T-helper 22 cell (primary cell): ENCODE measurements around the gene A1CF.
"Not testable (repeated sequence)": the region's sequence is repeated elsewhere in the genome, so short reads cannot be mapped to it uniquely, and the experiment has no call there.

Experiments used
- DNase-seq: peaks from one replicate; pipeline ENCODE4 v3.0.0-alpha.2; 2020; ENCODE audit warnings: low read depth

The A1CF gene

DNA sequence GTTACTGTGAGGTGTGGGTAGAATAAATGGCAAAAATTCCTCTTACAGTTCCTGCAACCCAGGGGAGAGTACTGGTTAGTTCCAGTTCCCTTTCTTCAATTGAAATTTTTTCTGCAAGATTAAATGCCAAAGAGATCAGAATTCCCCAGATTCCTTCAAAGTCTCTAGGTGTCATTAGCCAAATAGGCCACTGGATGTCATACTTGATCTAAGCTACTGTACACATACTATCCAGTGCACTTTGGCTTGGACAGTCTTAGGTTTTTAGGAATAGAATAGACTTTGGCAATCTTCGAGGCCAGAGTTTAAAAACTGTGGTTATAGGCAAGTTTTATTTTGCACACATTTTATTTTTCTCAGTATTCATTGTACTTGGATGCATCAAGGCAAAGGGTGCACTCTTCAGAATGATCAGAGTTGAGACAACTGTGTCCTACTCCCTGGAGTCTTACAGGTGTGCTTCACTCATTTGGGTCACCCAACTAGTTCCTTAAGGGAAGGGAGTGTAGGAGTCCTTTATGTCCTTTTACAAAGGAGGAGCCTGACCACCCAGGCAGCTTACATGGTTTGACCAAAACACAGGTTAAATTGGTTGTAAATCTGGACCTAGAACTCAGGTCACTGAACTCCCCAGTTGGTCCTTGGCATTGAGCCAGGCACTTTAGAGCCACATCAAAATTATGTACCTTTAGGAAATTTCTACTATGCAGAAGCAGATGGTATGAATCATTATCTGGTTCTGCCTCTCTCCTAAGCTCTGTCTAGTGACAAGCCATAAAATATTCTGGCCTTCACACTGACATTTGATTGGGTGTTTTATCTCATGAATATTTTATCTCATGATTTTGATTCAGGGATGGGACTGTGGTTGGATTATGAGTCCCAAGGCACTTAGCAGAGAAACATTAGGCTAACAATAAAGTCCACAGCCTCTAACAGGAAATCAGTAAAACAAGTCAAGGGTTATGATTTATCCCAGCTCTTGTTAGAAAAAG, 96.2 kb downstream of the A1CF start:
- DNase-seq: no peak

DNA sequence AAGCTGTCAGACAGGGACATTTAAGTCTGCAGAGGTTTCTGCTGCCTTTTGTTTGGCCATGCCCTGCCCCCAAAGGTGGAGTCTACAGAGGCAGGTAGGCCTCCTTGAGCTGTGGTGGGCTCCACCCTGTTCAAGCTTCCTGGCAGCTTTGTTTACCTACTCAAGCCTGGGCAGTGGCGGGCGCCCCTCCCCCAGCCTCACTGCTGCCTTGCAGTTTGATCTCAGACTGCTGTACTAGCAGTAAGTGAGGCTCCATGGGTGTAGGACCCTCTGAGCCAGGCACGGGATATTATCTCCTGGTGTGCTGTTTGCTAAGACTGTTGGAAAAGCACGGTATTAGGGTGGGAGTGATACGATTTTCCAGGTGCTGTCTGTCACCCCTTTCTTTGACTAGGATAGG, 97.5 kb downstream of the A1CF start:
- not testable (repeated sequence) for DNase-seq

DNA sequence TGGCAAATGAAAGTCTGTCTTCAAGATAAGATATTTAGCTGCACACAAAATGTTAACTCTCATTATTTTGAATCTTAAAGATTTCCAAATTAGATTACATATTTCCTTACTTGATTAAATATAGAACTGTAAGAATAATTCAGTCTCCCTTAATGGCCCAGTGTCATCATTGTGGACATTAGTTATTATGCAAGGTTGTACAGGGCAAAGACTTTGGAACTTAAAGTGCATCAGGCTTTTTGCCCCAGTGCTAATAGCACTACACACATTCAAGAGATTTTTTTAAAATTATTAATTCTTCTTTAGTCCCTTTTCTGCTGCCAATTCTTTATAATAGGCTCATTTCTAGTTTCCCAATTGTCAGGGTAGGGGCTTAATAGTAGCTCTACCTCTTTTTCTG, 103.4 kb downstream of the A1CF start:
- DNase-seq: not testable (repeated sequence)

GRCh38 chr10:50780036-50780435, 105.4 kb downstream of the A1CF start:
- DNase-seq: not testable (repeated sequence)

DNA sequence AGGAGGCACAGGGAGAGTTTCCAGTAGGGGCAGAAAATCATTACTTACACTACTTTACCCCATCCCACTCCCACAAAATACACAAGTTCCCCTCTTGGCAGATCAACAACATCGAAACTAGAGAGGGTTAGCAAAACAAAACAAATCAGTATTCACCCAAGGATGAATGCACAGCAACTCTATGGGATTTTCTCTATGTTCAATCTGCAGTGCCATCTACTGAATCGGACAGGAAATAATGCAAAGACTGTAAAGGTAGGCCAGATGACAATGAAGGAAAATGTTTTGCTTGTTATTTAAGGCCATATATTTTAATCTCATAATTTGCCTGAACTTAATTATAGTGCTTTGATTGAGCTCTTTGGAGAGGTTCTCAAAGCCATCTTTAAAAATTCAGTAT, 110.6 kb downstream of the A1CF start:
- not testable (repeated sequence) for DNase-seq

DNA sequence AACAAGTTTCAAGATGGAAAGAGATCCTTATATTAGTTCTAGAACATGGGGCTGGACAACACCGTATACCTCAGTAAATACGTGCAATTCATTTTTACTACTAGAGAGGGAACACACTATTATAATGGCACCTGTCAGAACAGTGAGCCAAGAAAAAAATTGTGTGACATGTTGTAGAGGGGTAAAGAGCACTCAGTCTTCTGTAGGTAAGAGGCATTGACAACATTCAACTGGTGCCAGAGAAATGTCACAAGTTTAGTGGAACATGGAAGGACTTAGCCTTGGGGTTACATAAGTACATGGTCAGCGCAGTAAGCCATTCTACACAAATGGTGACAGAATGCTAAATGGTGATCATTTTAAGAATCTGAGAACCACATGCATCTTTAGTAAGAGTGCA, 113.4 kb downstream of the A1CF start:
- not testable (repeated sequence) for DNase-seq

DNA sequence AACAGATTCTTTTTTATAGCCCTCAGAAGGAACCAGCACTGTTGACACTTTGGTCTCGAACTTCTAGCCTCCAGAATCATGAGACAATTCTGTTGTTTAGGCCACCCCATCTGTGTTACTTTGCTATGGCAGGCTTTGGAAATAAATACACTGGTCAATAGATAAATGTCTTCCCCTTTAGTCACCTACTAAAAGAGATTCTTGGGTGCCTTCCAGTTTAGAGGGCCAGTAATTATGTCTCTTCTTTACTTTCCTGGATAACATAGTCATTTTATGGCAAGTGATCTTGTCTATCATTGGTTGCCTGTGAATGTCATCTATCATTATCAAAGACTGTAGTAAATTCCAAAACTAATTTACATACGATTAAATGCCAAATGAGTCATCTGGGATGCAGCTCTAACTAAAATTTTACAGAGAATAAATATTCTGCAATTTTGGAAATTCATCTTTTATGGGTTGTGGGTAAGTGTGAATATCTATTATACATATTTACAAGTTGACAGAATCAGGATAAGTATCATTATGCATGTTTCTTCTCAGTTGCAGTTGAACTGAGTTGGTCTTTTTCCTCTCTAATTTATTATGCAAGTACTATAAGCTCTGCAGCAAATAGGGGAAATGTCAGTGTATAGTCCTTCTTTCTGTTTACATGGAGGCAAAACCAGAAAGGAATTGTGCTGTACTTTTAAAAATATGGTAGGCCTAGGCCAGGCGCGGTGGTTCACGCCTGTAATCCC, 118.5 kb downstream of the A1CF start:
- not testable (repeated sequence) for DNase-seq
